COR-L47 (cell line): ENCODE results near the gene THAP8.
A peak's percentile ranks its signal among the peaks of the same experiment; 100 is the strongest.

Source experiments
- DNase-seq: peaks from one replicate; lab custom pipeline; 2025; lab: John Stamatoyannopoulos, UW

The THAP8 gene, protein sequence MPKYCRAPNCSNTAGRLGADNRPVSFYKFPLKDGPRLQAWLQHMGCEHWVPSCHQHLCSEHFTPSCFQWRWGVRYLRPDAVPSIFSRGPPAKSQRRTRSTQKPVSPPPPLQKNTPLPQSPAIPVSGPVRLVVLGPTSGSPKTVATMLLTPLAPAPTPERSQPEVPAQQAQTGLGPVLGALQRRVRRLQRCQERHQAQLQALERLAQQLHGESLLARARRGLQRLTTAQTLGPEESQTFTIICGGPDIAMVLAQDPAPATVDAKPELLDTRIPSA

GRCh38 chr19:36054119-36054732 is at the start of gene THAP8:
TSS of gene THAP8 (minus strand) at chr19:36054285. CDS start at chr19:36054217, 68 bp downstream.
- DNase-seq, result peak; percentile 99

DNA sequence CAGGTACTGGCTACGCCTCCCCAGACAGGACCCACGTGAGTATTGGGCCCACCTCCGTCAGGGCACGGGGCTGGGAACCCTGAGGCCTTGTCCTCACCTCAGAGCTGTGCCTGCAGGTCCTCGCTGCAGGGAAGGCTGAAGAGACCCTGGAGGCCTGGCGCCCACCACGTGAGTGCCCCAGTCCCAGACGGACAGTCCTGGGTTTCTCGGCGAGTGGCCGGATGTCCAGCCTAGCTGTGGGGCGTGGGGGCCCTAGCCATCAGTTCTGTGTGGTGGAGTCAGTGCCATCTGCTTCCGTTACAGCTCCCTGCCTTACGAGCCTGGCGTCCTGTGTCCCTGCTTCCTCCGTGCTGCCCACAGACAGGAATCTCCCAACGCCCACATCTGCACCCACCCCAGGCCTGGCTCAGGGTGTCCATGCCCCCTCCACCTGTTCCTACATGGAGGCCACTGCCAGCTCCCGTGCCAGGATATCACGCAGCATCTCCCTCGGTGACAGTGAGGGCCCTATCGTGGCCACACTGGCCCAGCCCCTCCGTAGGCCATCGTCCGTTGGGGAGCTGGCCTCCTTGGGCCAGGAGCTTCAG is 49.0 kb upstream of the THAP8 start:
- DNase-seq, result no peak

DNA sequence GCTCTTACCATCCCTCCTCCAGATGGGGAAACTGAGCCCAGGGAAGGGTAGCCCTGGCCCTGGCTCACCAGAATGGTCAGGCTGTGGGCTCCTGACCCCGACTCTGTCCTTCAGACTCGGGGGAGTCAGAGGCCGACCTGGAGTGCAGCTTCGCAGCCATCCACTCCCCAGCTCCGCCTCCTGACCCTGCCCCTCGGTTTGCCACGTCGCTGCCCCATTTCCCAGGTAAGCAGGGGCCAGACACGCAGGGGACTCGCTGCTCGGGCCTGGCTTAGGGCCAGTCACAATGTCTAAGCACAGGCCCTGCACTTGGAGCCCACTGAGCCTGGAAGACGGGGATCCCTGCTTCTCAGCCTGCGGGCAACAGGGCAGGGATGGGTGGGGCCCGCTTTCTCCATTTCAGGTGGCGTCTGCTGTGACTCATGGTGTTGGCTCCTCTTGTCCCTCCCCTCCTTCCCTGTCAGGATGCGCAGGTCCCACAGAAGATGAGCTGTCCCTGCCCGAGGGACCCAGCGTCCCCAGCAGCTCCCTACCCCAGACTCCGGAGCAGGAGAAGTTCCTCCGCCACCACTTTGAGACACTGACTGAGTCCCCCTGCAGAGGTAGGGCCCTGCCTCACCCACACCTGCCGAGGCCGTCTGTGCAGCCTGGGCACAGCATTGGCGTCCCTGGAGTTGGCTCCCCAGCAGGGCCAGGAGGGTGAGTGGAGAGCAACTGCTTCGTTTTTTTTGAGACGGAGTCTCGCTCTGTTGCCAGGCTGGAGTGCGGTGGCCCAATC is 47.7 kb upstream of the THAP8 start:
- DNase-seq, result no peak

DNA sequence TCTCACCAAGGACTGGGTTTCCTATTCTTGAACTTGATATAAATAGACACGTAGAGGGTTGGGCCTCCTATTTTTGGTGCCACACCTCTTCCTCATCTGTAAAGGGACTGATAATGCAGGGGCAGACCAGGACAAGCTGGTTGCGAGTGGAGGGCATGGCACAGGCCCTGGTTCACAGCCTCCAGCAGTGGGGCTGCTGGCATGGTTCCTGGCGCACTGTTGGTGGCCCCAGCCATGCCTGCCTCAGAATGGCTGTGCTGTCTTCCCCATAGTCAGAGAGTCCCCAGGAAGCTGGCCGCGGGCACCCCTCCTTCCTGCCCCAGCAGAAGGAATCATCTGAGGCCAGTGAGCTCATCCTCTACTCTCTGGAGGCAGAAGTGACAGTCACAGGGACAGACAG is 46.4 kb upstream of the THAP8 start:
- DNase-seq, result no peak

DNA sequence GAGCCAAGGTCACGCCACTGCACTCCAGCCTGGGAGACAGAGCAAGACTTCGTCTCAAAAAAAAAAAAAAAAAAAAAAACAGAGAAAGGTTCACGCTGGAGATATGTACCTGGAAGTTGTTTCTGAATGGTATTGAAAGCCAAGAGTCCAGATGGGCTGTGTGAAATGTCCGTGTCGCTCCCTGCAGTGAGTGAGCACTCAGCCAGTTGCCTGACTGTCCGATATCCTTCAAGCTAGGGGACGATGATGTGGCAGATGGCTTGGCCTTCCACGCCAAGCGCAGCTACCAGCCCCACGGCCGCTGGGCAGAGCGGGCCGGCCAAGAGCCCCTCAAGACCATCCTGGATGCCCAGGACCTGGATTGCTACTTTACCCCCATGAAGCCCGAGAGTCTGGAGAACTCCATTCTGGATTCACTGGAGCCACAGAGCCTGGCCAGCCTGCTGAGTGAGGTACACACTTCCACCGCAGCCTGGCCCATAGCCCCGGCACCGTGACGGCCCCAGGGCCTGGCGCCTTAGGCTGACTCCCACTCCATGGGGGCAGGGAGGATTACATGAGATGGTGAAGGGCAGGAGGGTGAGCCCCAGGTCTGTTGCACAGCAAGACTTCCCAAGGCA is 45.2 kb upstream of the THAP8 start:
- DNase-seq, result no peak

DNA sequence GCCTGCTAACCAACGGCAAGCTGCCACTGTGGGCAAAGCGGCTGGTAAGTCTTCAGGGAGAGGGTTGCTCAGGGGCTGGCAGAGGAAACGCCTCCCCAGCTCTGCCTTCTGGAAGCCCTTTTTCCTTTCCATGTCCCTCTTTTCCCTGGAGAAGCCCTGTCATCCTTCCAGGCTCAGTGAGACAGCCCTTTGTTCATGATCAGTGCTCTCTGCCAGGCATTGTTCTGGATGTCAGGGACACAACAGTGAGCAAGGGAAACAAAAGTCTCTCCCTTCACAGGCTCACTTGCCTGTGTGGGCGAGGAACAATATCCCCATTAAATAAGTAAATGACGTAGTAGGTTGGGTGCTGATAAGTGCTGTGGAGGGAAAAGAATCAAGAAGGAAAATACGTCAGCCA is 43.0 kb upstream of the THAP8 start:
- no peak for DNase-seq

- no peak for DNase-seq
Measured at GRCh38 chr19:36093687-36094086, 39.6 kb upstream of the THAP8 start.

- no peak for DNase-seq
Measured at GRCh38 chr19:36093146-36093662, 39.1 kb upstream of the THAP8 start.

DNA sequence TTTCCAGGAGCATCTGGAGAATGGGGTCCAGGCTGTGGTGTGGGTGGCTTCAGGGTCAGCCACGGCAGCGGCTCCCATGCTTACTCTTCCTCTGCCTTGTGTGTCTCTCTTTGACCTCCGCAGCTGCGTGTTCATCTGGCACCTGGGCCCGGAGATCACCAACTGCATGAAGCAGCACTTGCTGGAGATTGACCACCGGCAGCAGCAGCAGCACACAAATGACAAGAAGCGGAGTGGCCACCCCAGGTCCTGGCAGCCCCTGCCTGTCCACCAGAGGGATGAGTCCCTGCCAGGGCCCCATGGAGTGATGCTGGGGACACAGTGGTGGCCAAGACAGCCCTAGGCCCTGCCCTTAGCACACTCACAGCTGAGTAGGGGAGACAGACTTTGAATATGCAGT is 38.5 kb upstream of the THAP8 start:
- DNase-seq, result no peak

GRCh38 chr19:36090910-36091695 is 37.0 kb upstream of the THAP8 start:
- no peak for DNase-seq

- DNase-seq, result no peak
Measured at GRCh38 chr19:36089847-36090246, 35.8 kb upstream of the THAP8 start.

GRCh38 chr19:36086326-36086725 is 32.2 kb upstream of the THAP8 start:
- no peak for DNase-seq

DNA sequence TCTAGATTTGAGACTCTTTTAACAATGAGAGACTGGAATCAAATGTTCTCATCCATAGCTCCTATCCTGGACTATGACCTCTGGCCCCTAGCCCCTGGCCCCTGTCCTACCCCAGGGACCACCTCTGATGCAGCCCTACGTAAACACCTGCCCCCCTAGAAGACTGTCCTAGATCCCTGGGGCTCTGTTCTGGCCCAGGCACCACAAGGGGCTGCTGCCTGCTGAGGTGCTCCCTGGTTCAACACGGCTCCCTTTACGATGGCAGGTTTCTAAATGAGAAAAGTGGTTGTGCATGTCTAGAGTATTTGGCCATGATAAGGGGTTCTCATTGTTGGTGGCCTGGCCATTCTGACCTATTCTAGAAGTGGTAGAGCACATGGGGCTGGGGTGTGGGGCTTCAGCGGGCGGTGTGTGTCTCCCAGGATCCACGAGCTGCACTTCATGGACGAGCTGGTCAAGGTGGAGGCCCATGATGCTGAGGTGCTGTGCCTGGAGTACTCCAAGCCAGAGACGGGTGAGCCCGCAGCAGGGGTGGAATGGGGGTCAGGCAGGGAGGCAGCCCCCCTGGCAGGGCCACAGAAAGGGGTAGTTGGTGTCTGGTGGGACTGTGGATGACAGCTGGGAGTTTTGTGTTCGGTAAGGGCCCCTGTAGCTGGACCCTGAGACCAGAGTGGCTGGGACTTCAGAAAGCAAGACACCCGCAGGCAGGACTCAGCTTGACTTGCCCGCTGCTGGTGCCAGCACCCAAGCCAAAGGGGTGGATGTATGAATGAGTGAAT is 30.3 kb upstream of the THAP8 start:
- DNase-seq, result no peak

DNA sequence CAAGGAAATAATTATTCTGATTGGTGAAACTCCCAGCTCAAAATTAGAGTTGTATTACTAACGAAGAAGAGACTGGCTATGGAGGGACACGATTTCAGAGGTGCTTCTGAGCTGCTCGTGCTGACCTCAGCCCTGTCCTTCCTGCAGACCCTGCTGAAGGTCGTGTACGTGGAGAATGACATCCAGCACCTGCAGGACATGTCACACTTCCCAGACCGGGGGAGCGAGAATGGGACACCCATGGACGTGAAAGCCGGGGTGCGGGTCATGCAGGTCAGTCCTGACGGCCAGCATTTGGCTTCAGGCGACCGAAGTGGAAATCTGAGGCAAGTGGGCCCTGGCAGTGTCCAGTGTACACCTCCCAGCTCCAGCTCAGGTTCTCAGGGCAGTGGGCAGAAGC is 28.8 kb upstream of the THAP8 start:
- DNase-seq, result no peak

GRCh38 chr19:36081894-36082293 is 27.8 kb upstream of the THAP8 start:
- no peak for DNase-seq

- no peak for DNase-seq
Measured at GRCh38 chr19:36081385-36081784, 27.3 kb upstream of the THAP8 start.

DNA sequence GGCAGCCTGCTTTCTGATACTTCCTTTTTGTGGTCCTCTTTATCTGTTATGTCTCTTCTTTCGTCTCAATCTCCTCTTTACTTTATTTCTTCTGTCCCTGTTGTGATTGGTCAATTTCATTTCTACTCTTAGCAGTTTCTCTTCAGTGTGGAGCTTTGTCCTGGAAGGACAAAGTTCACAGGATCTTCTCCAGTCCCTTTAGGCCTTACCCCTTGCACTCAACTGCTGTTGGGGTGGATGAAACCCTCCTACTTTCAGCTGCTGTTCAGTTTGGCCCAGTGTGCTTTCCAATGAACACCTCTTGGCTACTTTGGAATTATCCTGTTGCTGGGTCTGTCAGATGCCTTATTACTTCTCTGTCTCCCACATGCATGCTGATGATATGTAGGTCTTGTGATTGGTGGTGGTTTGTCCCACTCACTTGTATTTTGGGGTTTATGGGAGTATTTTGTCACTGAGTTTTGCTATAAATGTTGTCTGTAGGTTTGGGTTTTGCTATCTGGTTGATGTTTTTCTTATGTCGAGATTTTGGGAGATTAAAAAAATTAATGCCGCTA is 25.4 kb upstream of the THAP8 start:
- no peak for DNase-seq

GRCh38 chr19:36073121-36073876 is 19.2 kb upstream of the THAP8 start:
- DNase-seq, result no peak

DNA sequence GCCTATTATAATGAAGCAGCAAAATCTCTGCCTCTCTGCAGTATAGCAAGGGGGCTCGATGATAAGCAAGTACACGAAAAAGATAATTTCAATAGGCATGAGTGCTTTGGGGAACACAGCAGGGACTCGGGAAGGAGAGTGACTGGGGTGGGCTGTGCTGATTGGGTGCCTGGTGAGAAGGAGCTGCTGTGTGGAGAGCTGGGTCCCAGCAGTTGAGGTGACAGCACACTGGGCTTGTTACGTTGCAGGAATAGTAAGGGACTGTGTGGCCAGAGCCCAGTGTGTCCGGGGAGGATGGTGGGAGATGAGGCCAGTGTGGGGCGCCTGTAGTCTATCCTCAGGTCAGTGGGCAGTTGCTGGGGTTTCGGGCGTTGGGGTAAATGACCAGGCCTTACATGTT is 18.0 kb upstream of the THAP8 start:
- no peak for DNase-seq
